NCI-H446 treated with DMSO at 0.1 percent for 48 hours (cell line): ENCODE results near the gene FAM53B.

ENCODE experiments used
- DNase-seq: peaks from one replicate; lab custom pipeline; 2025; lab: John Stamatoyannopoulos, UW

Gene FAM53B

GRCh38 chr10:124728071-124728829, 15.9 kb downstream of the FAM53B start:
- DNase-seq, result no peak

GRCh38 chr10:124727361-124727960, 16.7 kb downstream of the FAM53B start:
- DNase-seq, result no peak

- no peak for DNase-seq
Observed at GRCh38 chr10:124725791-124726190, 18.4 kb downstream of the FAM53B start.

- no peak for DNase-seq
Observed at GRCh38 chr10:124725171-124725631, 19.0 kb downstream of the FAM53B start.

GRCh38 chr10:124724279-124725027, 19.7 kb downstream of the FAM53B start:
- DNase-seq, result no peak

- no peak for DNase-seq
Observed at GRCh38 chr10:124723826-124724225, 20.4 kb downstream of the FAM53B start.

- no peak for DNase-seq
Observed at GRCh38 chr10:124722798-124723783, 21.1 kb downstream of the FAM53B start.

- no peak for DNase-seq
Observed at GRCh38 chr10:124721330-124722045, 22.7 kb downstream of the FAM53B start.

GRCh38 chr10:124719213-124719851, 24.8 kb downstream of the FAM53B start:
- no peak for DNase-seq

GRCh38 chr10:124717911-124718741, 26.1 kb downstream of the FAM53B start:
- DNase-seq, result no peak

GRCh38 chr10:124717041-124717757, 27.0 kb downstream of the FAM53B start:
- DNase-seq, result no peak

- no peak for DNase-seq
Observed at GRCh38 chr10:124716369-124716768, 27.8 kb downstream of the FAM53B start.

GRCh38 chr10:124715439-124715838, 28.7 kb downstream of the FAM53B start:
- no peak for DNase-seq

GRCh38 chr10:124713679-124714255, 30.4 kb downstream of the FAM53B start:
- DNase-seq, result no peak

GRCh38 chr10:124712704-124713407, 31.3 kb downstream of the FAM53B start:
- no peak for DNase-seq

- no peak for DNase-seq
Observed at GRCh38 chr10:124711145-124711544, 33.0 kb downstream of the FAM53B start.

- no peak for DNase-seq
Observed at GRCh38 chr10:124710266-124710881, 33.8 kb downstream of the FAM53B start.
